GM19455 (cell line): ENCODE measurements around the gene TXLNG.
"Not testable (repeated sequence)": the region's sequence is repeated elsewhere in the genome, so short reads cannot be mapped to it uniquely, and the experiment has no call there.

Source experiments
- ATAC-seq: cut with Tn5 transposase; IDR thresholded peaks from one replicate; pipeline ENCODE4 v1.9.1; 2021; ENCODE audit not compliant: unreplicated experiment

Gene TXLNG

GRCh38 chrX:16838202-16839066 is 52.2 kb downstream of the TXLNG start:
- no peak for ATAC-seq

DNA sequence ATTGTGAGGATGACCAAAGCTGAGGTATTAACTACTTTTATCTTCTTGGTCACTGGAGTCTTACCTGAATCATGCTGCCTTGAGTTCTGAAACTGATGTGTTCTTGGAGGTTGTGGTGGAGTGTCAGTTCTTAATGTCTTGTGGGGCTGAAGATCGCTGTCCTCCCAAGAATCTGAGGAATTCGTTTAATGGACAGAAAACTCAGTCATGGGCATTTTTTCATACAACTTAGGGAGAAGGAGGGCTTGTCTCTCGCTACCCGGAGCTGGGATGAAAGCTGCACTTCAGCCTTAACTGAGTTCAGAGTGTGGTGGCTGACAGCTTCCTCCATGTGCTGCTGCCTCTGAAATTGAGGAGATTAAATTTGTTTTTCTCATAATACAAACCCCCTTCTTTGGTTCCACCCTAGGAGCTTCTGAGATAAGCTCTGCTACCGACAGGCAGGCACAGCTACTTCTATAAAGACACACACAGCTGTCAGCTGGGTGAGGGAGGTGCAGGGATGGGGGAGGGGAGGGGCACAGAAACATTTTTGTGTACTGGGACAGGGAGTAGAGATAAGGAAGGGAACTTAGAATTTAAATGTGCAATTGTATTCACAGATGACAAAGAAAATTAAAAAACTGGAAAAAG is 53.1 kb downstream of the TXLNG start:
- ATAC-seq, result no peak

DNA sequence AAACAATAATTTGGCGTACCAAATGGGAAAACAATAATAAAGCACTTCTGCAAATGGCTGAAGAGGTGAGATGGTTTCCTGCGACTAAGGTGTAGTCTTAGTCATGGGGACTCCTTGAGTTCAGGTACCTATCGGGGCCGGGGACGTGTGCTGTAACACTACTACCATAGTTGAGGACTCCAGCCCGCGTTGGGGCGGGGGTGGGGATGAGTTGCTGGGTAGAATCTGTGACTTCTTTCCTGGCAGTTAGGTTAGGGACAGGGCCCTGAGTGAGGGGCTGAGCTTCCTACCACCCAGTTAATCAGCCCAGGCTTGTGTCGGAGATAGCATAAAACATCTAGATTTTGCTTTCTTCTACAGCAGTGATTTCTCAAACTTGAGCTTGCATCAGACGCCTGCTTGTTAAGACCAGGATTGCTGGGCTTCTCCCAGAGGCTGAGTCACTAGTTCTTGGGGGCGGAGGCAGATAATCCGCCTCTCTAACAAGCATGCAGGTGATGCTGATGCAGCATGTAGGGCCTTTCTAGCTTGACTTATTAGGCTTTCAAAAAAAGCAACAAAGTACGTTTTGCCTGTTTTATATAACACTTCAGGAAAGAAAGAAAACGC is 53.7 kb downstream of the TXLNG start:
- ATAC-seq, result no peak

DNA sequence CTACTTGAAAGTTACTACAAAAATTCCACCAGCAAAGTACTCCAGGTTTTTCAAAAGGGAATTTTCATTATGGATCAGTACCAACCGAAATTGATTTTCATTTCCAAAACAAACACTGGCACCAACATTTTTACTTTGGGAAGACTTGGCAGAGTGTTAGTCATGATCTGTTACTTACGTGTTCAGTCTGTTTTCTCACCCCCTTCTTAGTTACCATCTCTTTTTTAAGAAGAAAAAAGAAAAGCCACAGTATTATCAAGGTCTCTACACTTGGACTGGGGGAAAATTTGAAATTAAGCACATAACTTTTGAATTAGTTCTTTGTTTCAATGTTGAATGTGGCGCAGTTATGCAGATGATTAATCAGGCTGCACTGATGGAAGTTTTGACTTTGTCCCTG is 56.4 kb downstream of the TXLNG start:
- ATAC-seq, result no peak

DNA sequence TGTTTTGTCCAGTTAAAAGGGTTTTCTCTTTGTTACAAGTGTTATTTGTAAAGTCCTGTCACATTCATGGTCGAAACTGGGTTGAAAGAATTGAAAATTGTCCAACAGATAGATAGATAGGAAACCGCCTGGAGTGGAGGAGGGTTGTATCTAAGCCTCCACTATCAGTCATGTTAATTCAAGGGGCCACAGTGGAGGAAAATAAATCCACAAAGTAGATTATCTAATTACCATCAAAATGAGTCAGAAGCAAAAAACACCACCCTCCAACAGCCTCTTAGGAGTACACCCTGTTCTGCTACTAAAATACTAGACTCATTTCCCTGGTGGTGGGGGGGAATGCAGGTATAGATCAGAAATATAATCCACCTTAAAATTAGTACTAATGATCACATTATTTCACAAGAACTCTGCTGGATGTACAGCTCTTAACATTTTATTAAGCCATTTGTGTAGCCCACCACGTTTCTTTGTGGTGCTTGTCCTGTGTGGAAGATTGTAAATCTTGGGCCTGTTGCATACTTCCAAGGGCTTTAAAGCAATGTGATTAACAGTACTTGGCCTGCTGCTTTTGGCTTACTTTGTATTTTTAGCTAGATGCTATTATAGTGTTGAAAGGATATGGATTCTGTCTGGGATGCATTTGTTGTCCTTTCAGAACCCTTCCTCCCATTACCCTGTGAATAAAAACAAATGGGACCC is 57.1 kb downstream of the TXLNG start:
- ATAC-seq, result no peak

DNA sequence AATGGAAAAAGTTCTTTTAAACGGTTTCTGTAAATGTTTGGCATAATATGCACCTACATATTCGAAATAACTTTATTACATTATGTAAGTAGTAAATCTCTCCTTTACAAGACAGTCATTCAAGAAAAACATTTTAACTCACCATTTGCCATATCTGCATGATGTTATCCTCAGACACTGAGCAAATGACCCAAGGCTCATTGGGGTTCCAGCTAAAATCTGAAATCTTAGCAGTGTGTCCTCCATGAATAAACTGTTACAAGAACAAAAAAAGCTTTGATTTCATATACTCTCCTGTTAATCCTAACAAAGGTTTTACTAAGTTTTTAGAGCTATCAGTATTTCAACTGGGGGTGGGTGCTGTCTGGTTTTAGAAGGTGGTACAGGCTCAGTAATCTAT is 59.4 kb downstream of the TXLNG start:
- no peak for ATAC-seq

DNA sequence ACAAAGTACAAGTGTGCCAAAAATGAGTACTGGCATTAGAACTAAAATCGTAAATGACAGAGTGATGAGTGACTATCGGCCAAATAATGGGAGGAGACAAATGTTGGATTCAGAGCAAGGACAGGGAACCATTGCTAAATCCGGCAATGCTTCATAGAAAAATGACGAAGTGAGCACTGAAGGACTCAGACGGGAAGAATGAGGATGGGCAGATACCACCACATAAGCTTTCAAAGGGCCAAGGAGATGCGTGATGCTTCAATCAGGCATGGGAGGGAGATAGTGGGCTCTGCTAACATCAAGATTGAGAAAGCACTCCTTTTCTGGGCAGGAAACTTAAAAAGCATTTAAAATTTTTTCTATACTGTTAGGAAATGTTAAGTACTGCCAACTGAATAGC is 62.3 kb downstream of the TXLNG start:
- no peak for ATAC-seq

GRCh38 chrX:16851421-16851820 is 65.2 kb downstream of the TXLNG start:
- no peak for ATAC-seq

GRCh38 chrX:16851827-16852226 is 65.6 kb downstream of the TXLNG start:
- no peak for ATAC-seq

- ATAC-seq, result no peak
Measured at GRCh38 chrX:16852617-16853179, 66.4 kb downstream of the TXLNG start.

DNA sequence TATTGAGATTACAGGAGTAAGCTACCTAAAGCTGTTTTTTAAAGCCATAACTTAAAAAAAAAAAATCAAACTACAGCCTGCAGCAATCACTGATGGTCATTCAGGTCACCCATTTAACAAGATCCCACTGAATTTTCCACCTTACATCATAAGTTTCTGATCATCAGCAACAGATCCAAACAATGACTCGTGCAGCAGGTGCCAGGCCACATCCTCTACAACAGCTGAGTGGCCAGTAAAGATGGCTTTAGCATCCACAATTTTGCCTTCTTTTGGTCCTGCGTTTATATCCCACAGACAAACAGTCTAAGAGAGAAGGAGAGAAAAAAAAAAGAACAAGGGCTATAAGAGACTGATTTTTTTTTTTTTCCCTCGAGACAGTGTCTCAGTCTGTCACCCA is 67.3 kb downstream of the TXLNG start:
- ATAC-seq, result no peak

GRCh38 chrX:16855363-16856075 is 69.3 kb downstream of the TXLNG start:
- no peak for ATAC-seq

DNA sequence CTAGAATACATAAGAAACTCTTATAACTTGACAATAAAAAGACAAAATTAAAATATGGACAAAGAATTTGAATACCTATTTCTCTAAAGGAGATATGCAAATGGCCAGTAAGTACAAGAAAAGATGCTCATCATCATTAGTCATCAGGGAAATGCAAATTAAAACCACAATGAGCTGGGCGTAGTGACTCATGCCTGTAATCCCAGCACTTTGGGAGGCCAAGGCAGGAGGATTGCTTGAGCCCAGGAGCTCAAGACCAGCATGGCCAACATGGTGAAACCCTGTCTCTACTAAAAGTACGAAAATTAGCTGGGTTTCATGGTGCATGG is 69.8 kb downstream of the TXLNG start:
- ATAC-seq, result not testable (repeated sequence)

- ATAC-seq, result no peak
Measured at GRCh38 chrX:16856744-16857143, 70.5 kb downstream of the TXLNG start.

GRCh38 chrX:16862829-16863228 is 76.6 kb downstream of the TXLNG start:
- no peak for ATAC-seq

DNA sequence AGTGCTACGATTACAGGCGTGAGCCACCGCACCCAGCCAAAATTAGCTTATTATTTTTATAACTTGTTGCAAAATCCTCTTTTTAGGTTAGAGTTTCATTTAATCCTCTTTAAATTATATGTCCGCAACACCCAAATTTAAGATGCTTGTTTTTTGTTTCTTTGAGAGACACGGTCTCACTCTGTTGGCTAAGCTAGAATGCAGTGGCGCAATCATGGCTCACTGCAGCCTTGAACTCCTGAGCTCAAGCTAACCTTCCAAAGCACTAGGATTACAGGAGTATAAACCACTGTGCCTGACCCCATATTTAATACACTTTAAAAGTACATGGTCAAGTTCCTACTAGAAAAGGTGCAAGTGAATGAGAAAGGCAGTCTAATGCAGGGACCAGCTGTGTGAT is 81.7 kb downstream of the TXLNG start:
- ATAC-seq, result no peak

GRCh38 chrX:16868920-16869319 is 82.7 kb downstream of the TXLNG start:
- ATAC-seq, result no peak

GRCh38 chrX:16869393-16870094 is 83.3 kb downstream of the TXLNG start:
- ATAC-seq, result peak; percentile 58

GRCh38 chrX:16870095-16870861 is 84.0 kb downstream of the TXLNG start, which contains the start of gene RBBP7:
RBBP7 (minus strand) TSS chrX:16870362; CDS start chrX:16870053, 309 bp downstream.
- ATAC-seq, result peak; percentile 81
